KMS-11 (cell line): ENCODE measurements around the gene HECTD2.
"Not testable (repeated sequence)": the region's sequence is repeated elsewhere in the genome, so short reads cannot be mapped to it uniquely, and the experiment has no call there.

Experiments used
- H2AFZ ChIP-seq: fragments of 200-600 bp; sonication (generic); 2 replicates; pipeline ENCODE4 v1.6.1; 2016; ENCODE audit warnings: antibody characterized with exemption, mixed run types, low read depth
- H3K27ac ChIP-seq: fragments of 200-600 bp; sonication (generic); 2 replicates; pipeline ENCODE4 v1.6.1; 2016; ENCODE audit warnings: mild to moderate bottlenecking, mixed run types
- H3K27me3 ChIP-seq: fragments of 200-600 bp; sonication (generic); 2 replicates; pipeline ENCODE4 v1.6.1; 2017; ENCODE audit warnings: mild to moderate bottlenecking, low read depth, mixed run types, moderate library complexity; ENCODE audit not compliant: insufficient read depth
- H3K36me3 ChIP-seq: fragments of 200-600 bp; sonication (generic); 2 replicates; pipeline ENCODE4 v1.6.1; 2017; ENCODE audit warnings: mild to moderate bottlenecking, mixed run types; ENCODE audit not compliant: insufficient read depth
- H3K4me1 ChIP-seq: fragments of 200-600 bp; sonication (generic); 2 replicates; pipeline ENCODE4 v1.6.1; 2016; ENCODE audit warnings: mild to moderate bottlenecking, low read depth, mixed run types; ENCODE audit not compliant: poor library complexity, severe bottlenecking
- H3K4me2 ChIP-seq: fragments of 200-600 bp; sonication (generic); 2 replicates; pipeline ENCODE4 v1.7.0; 2016; ENCODE audit warnings: mild to moderate bottlenecking, mixed run types
- H3K4me3 ChIP-seq: fragments of 200-600 bp; sonication (generic); IDR thresholded peaks from 2 replicates; pipeline ENCODE4 v1.6.1; 2017; ENCODE audit warnings: low read depth, low read length, mixed read lengths; ENCODE audit not compliant: insufficient read depth
- H3K79me2 ChIP-seq: fragments of 200-600 bp; sonication (generic); 2 replicates; pipeline ENCODE4 v1.6.1; 2016; ENCODE audit warnings: low read depth, mixed run types; ENCODE audit not compliant: insufficient read depth
- H3K9ac ChIP-seq: fragments of 200-600 bp; sonication (generic); 2 replicates; pipeline ENCODE4 v1.6.1; 2016; ENCODE audit warnings: mild to moderate bottlenecking, mixed run types
- H4K20me1 ChIP-seq: fragments of 200-600 bp; sonication (generic); 2 replicates; pipeline ENCODE4 v1.6.1; 2016; ENCODE audit warnings: mild to moderate bottlenecking, mixed run types; ENCODE audit not compliant: insufficient read depth
- TF ChIP-seq, protein P1 (sequence below): fragments of 200-600 bp; sonication (generic); conservative IDR thresholded peaks from 2 replicates; pipeline ENCODE4 v1.6.1; 2017; ENCODE audit warnings: low read depth, mild to moderate bottlenecking, antibody characterized with exemption, low read length, moderate library complexity, mixed read lengths

HECTD2 gene

DNA sequence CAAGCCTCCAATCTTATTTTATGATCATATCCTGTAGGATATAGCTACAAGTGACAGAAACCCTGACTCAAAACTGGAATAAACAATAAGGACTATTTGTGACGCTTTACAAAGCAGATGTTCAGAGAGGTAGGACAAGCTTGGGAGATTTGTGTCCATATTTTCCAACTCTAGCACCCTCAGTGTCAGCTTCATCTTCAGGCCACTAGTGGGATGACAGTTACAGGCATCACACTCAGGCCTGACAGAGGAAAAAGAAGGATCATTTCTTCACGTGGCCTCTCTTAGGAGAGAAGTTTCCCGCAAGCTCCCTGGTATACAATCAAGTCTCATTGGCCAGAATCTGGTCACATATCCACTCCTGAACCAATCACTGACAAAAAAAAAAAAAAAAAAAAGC lies 148.3 kb downstream of the HECTD2 start:
- Histone ChIP-seq H2AFZ (no peak overlapping the region), H3K9ac (no peak overlapping the region), H3K27me3 (no peaks in the 10 kb centered on the region), H3K27ac (no peak overlapping the region), H3K4me2 (no peak overlapping the region), H3K4me3 (no peak overlapping the region), H3K4me1 (no peaks in the 10 kb centered on the region), H4K20me1 (no peaks in the 10 kb centered on the region), H3K79me2 (no peaks in the 10 kb centered on the region), H3K36me3 (no peaks in the 10 kb centered on the region)
- TF ChIP-seq, protein P1, sequence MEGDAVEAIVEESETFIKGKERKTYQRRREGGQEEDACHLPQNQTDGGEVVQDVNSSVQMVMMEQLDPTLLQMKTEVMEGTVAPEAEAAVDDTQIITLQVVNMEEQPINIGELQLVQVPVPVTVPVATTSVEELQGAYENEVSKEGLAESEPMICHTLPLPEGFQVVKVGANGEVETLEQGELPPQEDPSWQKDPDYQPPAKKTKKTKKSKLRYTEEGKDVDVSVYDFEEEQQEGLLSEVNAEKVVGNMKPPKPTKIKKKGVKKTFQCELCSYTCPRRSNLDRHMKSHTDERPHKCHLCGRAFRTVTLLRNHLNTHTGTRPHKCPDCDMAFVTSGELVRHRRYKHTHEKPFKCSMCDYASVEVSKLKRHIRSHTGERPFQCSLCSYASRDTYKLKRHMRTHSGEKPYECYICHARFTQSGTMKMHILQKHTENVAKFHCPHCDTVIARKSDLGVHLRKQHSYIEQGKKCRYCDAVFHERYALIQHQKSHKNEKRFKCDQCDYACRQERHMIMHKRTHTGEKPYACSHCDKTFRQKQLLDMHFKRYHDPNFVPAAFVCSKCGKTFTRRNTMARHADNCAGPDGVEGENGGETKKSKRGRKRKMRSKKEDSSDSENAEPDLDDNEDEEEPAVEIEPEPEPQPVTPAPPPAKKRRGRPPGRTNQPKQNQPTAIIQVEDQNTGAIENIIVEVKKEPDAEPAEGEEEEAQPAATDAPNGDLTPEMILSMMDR: no peak

DNA sequence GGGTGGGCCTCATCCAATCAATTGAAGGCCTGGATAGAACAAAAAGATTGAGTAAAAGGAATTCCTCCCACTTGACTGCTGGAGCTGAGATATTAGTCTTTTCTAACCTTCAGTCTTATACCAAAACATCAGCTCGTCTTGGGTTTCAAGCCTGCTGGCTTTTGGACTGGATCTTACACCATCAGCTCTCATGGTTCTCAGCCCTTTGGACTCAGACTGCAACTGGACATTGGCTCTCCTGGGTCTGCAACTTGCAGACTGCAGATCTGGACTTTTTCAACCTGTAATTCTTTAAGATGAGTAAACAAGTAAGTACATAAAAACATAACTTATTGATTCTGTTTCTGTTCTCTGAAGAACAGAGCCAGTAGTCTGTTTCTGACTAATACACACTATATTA lies 149.0 kb downstream of the HECTD2 start:
- Histone ChIP-seq H3K79me2 (no peaks in the 10 kb centered on the region), H3K9ac (no peak overlapping the region), H2AFZ (no peak overlapping the region), H3K27ac (no peak overlapping the region), H3K4me2 (no peak overlapping the region), H3K4me1 (no peaks in the 10 kb centered on the region), H3K36me3 (no peaks in the 10 kb centered on the region), H3K27me3 (no peaks in the 10 kb centered on the region), H4K20me1 (no peaks in the 10 kb centered on the region), H3K4me3 (no peak overlapping the region)
- TF ChIP-seq, protein P1: no peak

DNA sequence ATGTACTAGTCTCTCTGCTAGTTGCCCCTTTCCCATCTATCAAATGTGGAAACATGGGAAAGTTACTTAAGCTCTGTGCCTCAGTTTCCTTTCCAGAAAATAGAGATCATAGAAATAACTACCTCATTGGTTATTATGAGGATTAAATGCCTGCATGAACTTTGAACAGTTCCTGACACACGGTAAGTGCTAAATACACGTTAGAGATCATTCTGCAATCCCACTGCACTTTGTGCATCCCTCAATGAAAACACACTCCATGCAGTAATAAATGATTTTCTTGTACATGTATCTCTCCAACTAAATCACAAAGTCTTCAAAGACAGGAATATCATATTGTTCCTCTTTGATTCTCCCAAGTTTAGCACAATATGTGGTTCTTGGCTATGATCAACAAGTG lies 149.6 kb downstream of the HECTD2 start:
- no peaks in the 10 kb centered on the region for H3K4me1 ChIP-seq
- H2AFZ ChIP-seq: no peak overlapping the region
- no peaks in the 10 kb centered on the region for H3K79me2 ChIP-seq
- TF ChIP-seq, protein P1: no peak
- no peak overlapping the region for H3K4me2 ChIP-seq
- no peak overlapping the region for H3K4me3 ChIP-seq
- H3K36me3 ChIP-seq: no peaks in the 10 kb centered on the region
- no peak overlapping the region for H3K27ac ChIP-seq
- no peak overlapping the region for H3K9ac ChIP-seq
- H3K27me3 ChIP-seq: no peaks in the 10 kb centered on the region
- no peaks in the 10 kb centered on the region for H4K20me1 ChIP-seq

DNA sequence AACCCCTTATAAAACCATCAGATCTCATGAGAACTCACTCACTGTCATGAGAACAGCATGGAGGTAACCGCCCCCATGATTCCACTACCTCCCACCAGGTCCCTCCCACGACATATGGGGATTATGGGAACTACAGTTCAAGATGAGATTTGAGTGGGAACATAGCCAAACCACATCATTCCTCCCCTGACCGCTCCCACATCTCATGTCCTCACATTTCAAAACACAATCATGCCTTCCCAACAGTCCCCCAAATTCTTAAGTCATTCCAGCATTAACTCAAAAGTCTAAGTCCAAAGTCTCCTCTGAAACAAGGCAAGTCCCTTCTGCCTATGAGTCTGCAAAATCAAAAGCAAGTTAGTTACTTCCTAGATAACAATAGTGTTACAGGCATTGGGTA lies 150.7 kb downstream of the HECTD2 start:
- not testable (repeated sequence) for H4K20me1 ChIP-seq, H3K36me3 ChIP-seq, H3K79me2 ChIP-seq, H3K27me3 ChIP-seq, H3K27ac ChIP-seq, H3K4me2 ChIP-seq, H2AFZ ChIP-seq, H3K4me3 ChIP-seq, H3K9ac ChIP-seq, H3K4me1 ChIP-seq

DNA sequence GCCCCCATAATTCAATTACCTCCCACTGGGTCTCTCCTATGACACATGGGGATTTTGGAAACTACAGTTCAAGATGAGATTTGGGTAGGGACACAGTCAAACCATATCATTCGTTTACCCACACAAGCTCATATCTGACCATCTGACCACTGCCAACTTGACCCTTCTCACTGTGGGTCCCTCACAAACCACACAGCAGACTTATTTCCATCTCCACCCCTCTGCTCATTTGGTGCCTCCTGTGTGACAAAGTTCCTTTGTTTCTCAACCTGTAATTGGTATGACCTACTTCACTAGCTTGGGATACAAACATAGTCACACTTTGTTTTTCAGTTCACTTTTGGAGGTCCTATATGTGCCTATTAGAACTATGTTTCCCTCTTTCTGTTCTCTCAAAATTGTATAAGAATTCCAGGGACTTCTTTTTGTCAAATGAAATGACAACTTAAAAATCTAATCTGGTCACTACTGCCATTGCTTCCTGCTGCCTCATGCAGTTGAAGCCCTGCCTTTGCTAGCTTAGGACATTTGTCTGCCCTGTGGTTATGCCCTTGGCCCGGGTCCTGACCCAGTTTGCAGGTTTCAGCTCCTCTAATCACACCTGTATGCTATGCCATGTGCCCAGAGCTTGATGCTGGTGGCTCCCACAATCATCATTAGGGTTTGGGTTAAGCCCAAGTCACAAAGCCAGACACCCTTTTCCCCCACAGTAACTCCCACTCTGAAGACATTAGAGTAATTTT lies 152.9 kb downstream of the HECTD2 start:
- Histone ChIP-seq H3K4me2 (no peak overlapping the region), H4K20me1 (no peaks in the 10 kb centered on the region), H3K27ac (no peak overlapping the region), H3K4me1 (no peaks in the 10 kb centered on the region), H3K27me3 (no peaks in the 10 kb centered on the region), H3K36me3 (no peaks in the 10 kb centered on the region), H3K79me2 (no peaks in the 10 kb centered on the region), H3K4me3 (no peak overlapping the region), H3K9ac (no peak overlapping the region), H2AFZ (no peak overlapping the region)
- TF ChIP-seq, protein P1: no peak
